Amniotic epithelial cell (primary cell): Measurements from ENCODE around the gene YPEL4.

Source experiments
- DNase-seq: peaks from one replicate; pipeline ENCODE4 v3.0.0-alpha.2; 2010; ENCODE audit warnings: low read depth

The YPEL4 gene

GRCh38 chr11:57633394-57634070 is 16.2 kb downstream of the YPEL4 start:
- DNase-seq: no peak

- no peak for DNase-seq
These were observed 17.6 kb downstream of the YPEL4 start for GRCh38 chr11:57632116-57632515.

GRCh38 chr11:57630171-57630570 is 19.5 kb downstream of the YPEL4 start:
- DNase-seq: no peak

- DNase-seq: peak; percentile 93
These were observed 22.8 kb downstream of the YPEL4 start for GRCh38 chr11:57626895-57627294.

- no peak for DNase-seq
These were observed 24.8 kb downstream of the YPEL4 start for GRCh38 chr11:57624864-57625263.

- DNase-seq: no peak
These were observed 27.4 kb downstream of the YPEL4 start for GRCh38 chr11:57622263-57622662.

GRCh38 chr11:57620467-57620866 is 29.2 kb downstream of the YPEL4 start:
- DNase-seq: no peak

GRCh38 chr11:57619331-57619730 is 30.4 kb downstream of the YPEL4 start:
- DNase-seq: no peak

GRCh38 chr11:57618438-57618837 is 31.3 kb downstream of the YPEL4 start:
- no peak for DNase-seq

GRCh38 chr11:57616595-57616994 is 33.1 kb downstream of the YPEL4 start:
- DNase-seq: no peak

GRCh38 chr11:57615308-57615707 is 34.4 kb downstream of the YPEL4 start:
- DNase-seq: no peak

GRCh38 chr11:57614234-57614772 is 35.4 kb downstream of the YPEL4 start:
- no peak for DNase-seq

GRCh38 chr11:57610170-57610569 is 39.5 kb downstream of the YPEL4 start:
- no peak for DNase-seq

GRCh38 chr11:57605028-57605420 is 44.7 kb downstream of the YPEL4 start:
- DNase-seq: peak; percentile 14

GRCh38 chr11:57604296-57605027 is 45.2 kb downstream of the YPEL4 start:
- DNase-seq: no peak

GRCh38 chr11:57601297-57601696 is 48.4 kb downstream of the YPEL4 start:
- DNase-seq: no peak

- peak; percentile 93 for DNase-seq
These were observed 50.3 kb downstream of the YPEL4 start for GRCh38 chr11:57599381-57599780.

GRCh38 chr11:57598831-57599155 is 50.9 kb downstream of the YPEL4 start:
- peak; percentile 81 for DNase-seq

- DNase-seq: peak; percentile 82
These were observed 51.5 kb downstream of the YPEL4 start for GRCh38 chr11:57597916-57598830.

GRCh38 chr11:57597461-57597915 is 52.2 kb downstream of the YPEL4 start, which contains the start of gene SERPING1:
Gene SERPING1 (plus strand): TSS chr11:57597685. CDS start chr11:57598271, 586 bp downstream.
- DNase-seq: peak; percentile 74

GRCh38 chr11:57596266-57596885 is 53.3 kb downstream of the YPEL4 start:
- DNase-seq: no peak
